Activated effector memory CD4-positive, alpha-beta T cell treated with anti-CD3 and anti-CD28 coated beads, Interleukin-2, amount 50 U/mL, for 16 hours (primary cell): Measurements from ENCODE around the gene TTC34.
A peak's percentile ranks its signal among the peaks of the same experiment; 100 is the strongest.

Source experiments
- DNase-seq: peaks from one replicate; pipeline ENCODE4 v3.0.0-alpha.2; 2020

Gene TTC34

GRCh38 chr1:2602866-2603520 lies 198.5 kb downstream of the TTC34 start:
- DNase-seq = no peak

- no peak for DNase-seq
These were observed 199.1 kb downstream of the TTC34 start for GRCh38 chr1:2602311-2602835.

GRCh38 chr1:2601721-2602303 lies 199.7 kb downstream of the TTC34 start:
- no peak for DNase-seq

- DNase-seq = no peak
These were observed 203.1 kb downstream of the TTC34 start for GRCh38 chr1:2598329-2598931.

- DNase-seq = peak; percentile 60
These were observed 203.8 kb downstream of the TTC34 start for GRCh38 chr1:2597441-2598328.

GRCh38 chr1:2596530-2597333 lies 204.8 kb downstream of the TTC34 start:
- DNase-seq = no peak

GRCh38 chr1:2595812-2596529 lies 205.5 kb downstream of the TTC34 start:
- peak; percentile 56 for DNase-seq

- DNase-seq = peak; percentile 59
These were observed 206.2 kb downstream of the TTC34 start for GRCh38 chr1:2595261-2595811.

- peak; percentile 59 for DNase-seq
These were observed 206.8 kb downstream of the TTC34 start for GRCh38 chr1:2594641-2595131.

- peak; percentile 57 for DNase-seq
These were observed 207.4 kb downstream of the TTC34 start for GRCh38 chr1:2594001-2594640.

- DNase-seq = peak; percentile 60
These were observed 208.1 kb downstream of the TTC34 start for GRCh38 chr1:2593251-2593878.

GRCh38 chr1:2592672-2593071 lies 208.8 kb downstream of the TTC34 start:
- DNase-seq = peak; percentile 61

- DNase-seq = peak; percentile 57
These were observed 209.8 kb downstream of the TTC34 start for GRCh38 chr1:2591581-2592261.

- DNase-seq = peak; percentile 54
These were observed 210.3 kb downstream of the TTC34 start for GRCh38 chr1:2591233-2591580.

- peak; percentile 64 for DNase-seq
These were observed 211.0 kb downstream of the TTC34 start for GRCh38 chr1:2590233-2591141.

GRCh38 chr1:2589431-2590232 lies 211.9 kb downstream of the TTC34 start:
- no peak for DNase-seq

- DNase-seq = no peak
These were observed 212.6 kb downstream of the TTC34 start for GRCh38 chr1:2588661-2589430.
